H9 (cell line): ENCODE data around the gene BRAF. TPM values are rescaled to one million over a fixed set of nuclear protein-coding genes. Genes with fewer than 3 reads are reported as not detected.

ENCODE experiments used
- DNase-seq: peaks from one replicate; pipeline ENCODE4 v3.0.0-alpha.2; 2017
- H2AFZ ChIP-seq: one replicate; pipeline ENCODE4 v1.6.1; 2013; ENCODE audit warnings: mild to moderate bottlenecking, low read length, control low read depth, moderate library complexity
- H2AK5ac ChIP-seq: 2 replicates; pipeline ENCODE4 v1.6.1; 2013; ENCODE audit warnings: low read length, control low read depth, mixed read lengths; ENCODE audit not compliant: insufficient read length
- H2BK120ac ChIP-seq: one replicate; pipeline ENCODE4 v1.6.1; 2013; ENCODE audit warnings: low read depth, mild to moderate bottlenecking, low read length, control low read depth, inconsistent platforms; ENCODE audit not compliant: poor library complexity, severe bottlenecking
- H2BK12ac ChIP-seq: 2 replicates; pipeline ENCODE4 v1.6.1; 2013; ENCODE audit warnings: low read length, control low read depth, mixed read lengths, low read depth; ENCODE audit not compliant: insufficient read length
- H2BK15ac ChIP-seq: 2 replicates; pipeline ENCODE4 v1.6.1; 2013; ENCODE audit warnings: low read depth, low read length, control low read depth
- H2BK20ac ChIP-seq: one replicate; pipeline ENCODE4 v1.6.1; 2013; ENCODE audit warnings: low read depth, mild to moderate bottlenecking, low read length, control low read depth, inconsistent platforms; ENCODE audit not compliant: poor library complexity, severe bottlenecking
- H2BK5ac ChIP-seq: 2 replicates; pipeline ENCODE4 v1.6.1; 2013; ENCODE audit warnings: low read length, control low read depth, mixed read lengths; ENCODE audit not compliant: insufficient read length
- H3K14ac ChIP-seq: 2 replicates; pipeline ENCODE4 v1.6.1; 2013; ENCODE audit warnings: low read length, control low read depth; ENCODE audit not compliant: insufficient read depth
- H3K18ac ChIP-seq: 2 replicates; pipeline ENCODE4 v1.6.1; 2013; ENCODE audit warnings: low read depth, mild to moderate bottlenecking, mixed read lengths, low read length, control low read depth; ENCODE audit not compliant: insufficient read length
- H3K23ac ChIP-seq: 2 replicates; pipeline ENCODE4 v1.6.1; 2013; ENCODE audit warnings: low read length, control low read depth, mixed read lengths, low read depth; ENCODE audit not compliant: insufficient read length
- H3K23me2 ChIP-seq: 2 replicates; pipeline ENCODE4 v1.6.1; 2013; ENCODE audit warnings: low read depth, mild to moderate bottlenecking, mixed read lengths, low read length, control low read depth; ENCODE audit not compliant: insufficient read length, poor library complexity, severe bottlenecking
- H3K27ac ChIP-seq: 2 replicates; pipeline ENCODE4 v1.5.1; 2013; ENCODE audit warnings: low read length, control low read depth, mixed read lengths, low read depth; ENCODE audit not compliant: insufficient read length
- H3K27me3 ChIP-seq: 2 replicates; pipeline ENCODE4 v1.6.1; 2013; ENCODE audit warnings: low read length, control low read depth, inconsistent platforms; ENCODE audit not compliant: insufficient read depth
- H3K4ac ChIP-seq: 2 replicates; pipeline ENCODE4 v1.6.1; 2013; ENCODE audit warnings: low read depth, mild to moderate bottlenecking, control low read depth, inconsistent platforms, low read length, moderate library complexity
- H3K4me1 ChIP-seq: 2 replicates; pipeline ENCODE4 v1.6.1; 2013; ENCODE audit warnings: low read length, control low read depth, inconsistent platforms; ENCODE audit not compliant: insufficient read depth
- H3K4me2 ChIP-seq: 2 replicates; pipeline ENCODE4 v1.6.1; 2013; ENCODE audit warnings: low read length, control low read depth, mixed read lengths; ENCODE audit not compliant: insufficient read length, insufficient read depth
- H3K56ac ChIP-seq: 2 replicates; pipeline ENCODE4 v1.6.1; 2013; ENCODE audit warnings: low read depth, mild to moderate bottlenecking, mixed read lengths, low read length, control low read depth; ENCODE audit not compliant: insufficient read length
- H3K79me1 ChIP-seq: 2 replicates; pipeline ENCODE4 v1.6.1; 2013; ENCODE audit warnings: low read depth, mild to moderate bottlenecking, moderate library complexity, low read length, control low read depth, inconsistent platforms; ENCODE audit not compliant: insufficient read depth, poor library complexity, severe bottlenecking
- H3K79me2 ChIP-seq: 2 replicates; pipeline ENCODE4 v1.6.1; 2013; ENCODE audit warnings: low read length, control low read depth, inconsistent platforms; ENCODE audit not compliant: insufficient read depth
- H3K9ac ChIP-seq: 2 replicates; pipeline ENCODE4 v1.6.1; 2013; ENCODE audit warnings: low read length, control low read depth, mixed read lengths; ENCODE audit not compliant: insufficient read length; ENCODE audit errors: extremely low read depth
- H3K9me3 ChIP-seq: one replicate; pipeline ENCODE4 v1.6.1; 2013; ENCODE audit warnings: low read depth, low read length, inconsistent platforms; ENCODE audit not compliant: control insufficient read depth
- H3T11ph ChIP-seq: one replicate; pipeline ENCODE4 v1.6.1; 2013; ENCODE audit warnings: mild to moderate bottlenecking, low read length, control low read depth, inconsistent platforms
- H4K20me1 ChIP-seq: one replicate; pipeline ENCODE4 v1.6.1; 2013; ENCODE audit not compliant: control insufficient read depth, insufficient read length, insufficient read depth
- H4K5ac ChIP-seq: 2 replicates; pipeline ENCODE4 v1.6.1; 2013; ENCODE audit warnings: low read depth, mild to moderate bottlenecking, mixed read lengths, low read length, control low read depth; ENCODE audit not compliant: insufficient read length
- H4K8ac ChIP-seq: replicated peaks from 2 replicates; pipeline ENCODE4 v1.6.1; 2013; ENCODE audit warnings: low read length, control low read depth, mixed read lengths, low read depth; ENCODE audit not compliant: insufficient read length
- H4K91ac ChIP-seq: 2 replicates; pipeline ENCODE4 v1.6.1; 2013; ENCODE audit warnings: low read depth, mild to moderate bottlenecking, moderate library complexity, mixed read lengths, low read length, control low read depth; ENCODE audit not compliant: insufficient read length
- H3K27ac Mint-ChIP-seq, 3 experiments: 2 replicates in 2 of 3; 3 replicates in 1 of 3; pipeline ENCODE4 v1.8.0; 2020 to 2021; ENCODE audit warnings: mixed read lengths in 3 of 3, mild to moderate bottlenecking in 1 of 3, moderate library complexity in 1 of 3
- H3K27me3 Mint-ChIP-seq: 2 replicates; pipeline ENCODE4 v1.8.0; 2021; ENCODE audit warnings: low read depth, mild to moderate bottlenecking, moderate library complexity, mixed read lengths
- H3K36me3 Mint-ChIP-seq, 3 experiments: 2 replicates in 2 of 3; 3 replicates in 1 of 3; pipeline ENCODE4 v1.8.0; 2020 to 2021; ENCODE audit warnings: low read depth in 3 of 3, mixed read lengths in 3 of 3; ENCODE audit not compliant: insufficient read depth in 1 of 3
- H3K4me1 Mint-ChIP-seq, 2 experiments: 2 replicates each; pipeline ENCODE4 v1.8.0; 2020; ENCODE audit warnings: mixed read lengths in 2 of 2
- H3K4me3 Mint-ChIP-seq, 2 experiments: 2 replicates in 1 of 2; 3 replicates in 1 of 2; pipeline ENCODE4 v1.8.0; 2020 to 2021; ENCODE audit warnings: mild to moderate bottlenecking in 2 of 2, mixed read lengths in 2 of 2, moderate library complexity in 1 of 2
- H3K9me3 Mint-ChIP-seq, 2 experiments: 2 replicates in 1 of 2; 3 replicates in 1 of 2; pipeline ENCODE4 v1.8.0; 2020; ENCODE audit warnings: mild to moderate bottlenecking in 2 of 2, mixed read lengths in 2 of 2, moderate library complexity in 1 of 2
- WGBS: extraction: QIAGEN DNeasy Blood & Tissue Kit; methylation state at CpG from one replicate; pipeline ENCODE4 v1.1.7; 2013; ENCODE audit warnings: missing lambda C conversion rate, low lambda C conversion rate, mixed read lengths; ENCODE audit not compliant: insufficient read length; ENCODE audit errors: extremely low coverage; 5-methylcytosine and 5-hydroxymethylcytosine counted together
- total RNA-seq: library from RNA; stranded (reverse); gene quantifications from 2 replicates; pipeline ENCODE4 v1.2.1, GENCODE V29; 2021
- TF ChIP-seq, protein P1 (sequence below): fragments of 200-600 bp; sonication (generic); conservative IDR thresholded peaks from 3 replicates; pipeline ENCODE4 v1.8.0; 2021; ENCODE audit warnings: antibody characterized with exemption, mild to moderate bottlenecking

BRAF gene
- total RNA-seq, 1 experiment from 2014 or later: 32.9 TPM

DNA sequence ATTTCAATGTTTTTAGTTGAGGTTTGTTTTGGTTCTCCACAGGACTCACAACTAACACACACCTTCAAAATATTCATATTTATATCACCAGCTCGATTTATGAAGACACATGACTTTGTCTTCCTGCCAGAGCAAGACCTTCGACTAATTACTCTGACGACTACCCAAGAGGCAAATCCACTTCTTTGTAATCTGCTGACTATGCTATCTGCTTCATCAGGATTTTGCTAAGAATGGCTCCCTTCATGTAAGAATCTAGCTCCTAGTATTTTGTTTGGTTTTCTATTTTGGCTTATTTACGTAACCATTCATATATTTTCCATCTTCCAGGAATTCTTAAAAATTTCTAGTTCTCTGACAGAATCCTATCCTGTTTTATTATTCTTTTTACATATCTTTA lies 93.0 kb downstream of the BRAF start:
- H3K4me1 Mint-ChIP-seq: no peaks in the 10 kb centered on the region
- Histone ChIP-seq H3K4ac (no peak overlapping the region), H3K23ac (no peak overlapping the region), H3K9ac (no peak overlapping the region), H3K27ac (no peak overlapping the region), H3K79me1 (no peaks in the 10 kb centered on the region), H2BK12ac (no peak overlapping the region), H2BK120ac (no peak overlapping the region), H3K79me2 (no peaks in the 10 kb centered on the region), H3K9me3 (no peaks in the 10 kb centered on the region), H2BK5ac (no peak overlapping the region), H4K8ac (no peak overlapping the region), H3K56ac (no peak overlapping the region), H3T11ph (no peak overlapping the region), H4K20me1 (no peaks in the 10 kb centered on the region), H2BK20ac (no peak overlapping the region), H3K27me3 (no peaks in the 10 kb centered on the region), H2BK15ac (no peak overlapping the region), H4K5ac (no peak overlapping the region), H2AFZ (no peak overlapping the region), H4K91ac (no peak overlapping the region), H3K23me2 (no peaks in the 10 kb centered on the region), H3K4me1 (no peaks in the 10 kb centered on the region), H3K14ac (no peak overlapping the region), H3K18ac (no peak overlapping the region), H2AK5ac (no peak overlapping the region), H3K4me2 (no peak overlapping the region)
- no peak overlapping the region for H3K27ac Mint-ChIP-seq
- peaks cover 4 to 14% (median 4%) of the 10 kb centered on the region in 3 experiments; a peak in 5 of 7 replicates for H3K36me3 Mint-ChIP-seq
- H3K9me3 Mint-ChIP-seq: no peaks in the 10 kb centered on the region
- no peaks in the 10 kb centered on the region for H3K27me3 Mint-ChIP-seq
- no peak for DNase-seq
- H3K4me3 Mint-ChIP-seq: no peak overlapping the region
- no CpG with 5 or more reads among the region's 4 CpGs for WGBS
- TF ChIP-seq, protein P1, sequence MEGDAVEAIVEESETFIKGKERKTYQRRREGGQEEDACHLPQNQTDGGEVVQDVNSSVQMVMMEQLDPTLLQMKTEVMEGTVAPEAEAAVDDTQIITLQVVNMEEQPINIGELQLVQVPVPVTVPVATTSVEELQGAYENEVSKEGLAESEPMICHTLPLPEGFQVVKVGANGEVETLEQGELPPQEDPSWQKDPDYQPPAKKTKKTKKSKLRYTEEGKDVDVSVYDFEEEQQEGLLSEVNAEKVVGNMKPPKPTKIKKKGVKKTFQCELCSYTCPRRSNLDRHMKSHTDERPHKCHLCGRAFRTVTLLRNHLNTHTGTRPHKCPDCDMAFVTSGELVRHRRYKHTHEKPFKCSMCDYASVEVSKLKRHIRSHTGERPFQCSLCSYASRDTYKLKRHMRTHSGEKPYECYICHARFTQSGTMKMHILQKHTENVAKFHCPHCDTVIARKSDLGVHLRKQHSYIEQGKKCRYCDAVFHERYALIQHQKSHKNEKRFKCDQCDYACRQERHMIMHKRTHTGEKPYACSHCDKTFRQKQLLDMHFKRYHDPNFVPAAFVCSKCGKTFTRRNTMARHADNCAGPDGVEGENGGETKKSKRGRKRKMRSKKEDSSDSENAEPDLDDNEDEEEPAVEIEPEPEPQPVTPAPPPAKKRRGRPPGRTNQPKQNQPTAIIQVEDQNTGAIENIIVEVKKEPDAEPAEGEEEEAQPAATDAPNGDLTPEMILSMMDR: no peak
